ENCODE measurements around the gene VPS25. TPM values are rescaled to one million over a fixed set of nuclear protein-coding genes. Genes with fewer than 3 reads are reported as not detected.

The VPS25 gene
- polyA plus RNA-seq, 3 donors, result 71.3 to 125 (median 104) TPM

DNA sequence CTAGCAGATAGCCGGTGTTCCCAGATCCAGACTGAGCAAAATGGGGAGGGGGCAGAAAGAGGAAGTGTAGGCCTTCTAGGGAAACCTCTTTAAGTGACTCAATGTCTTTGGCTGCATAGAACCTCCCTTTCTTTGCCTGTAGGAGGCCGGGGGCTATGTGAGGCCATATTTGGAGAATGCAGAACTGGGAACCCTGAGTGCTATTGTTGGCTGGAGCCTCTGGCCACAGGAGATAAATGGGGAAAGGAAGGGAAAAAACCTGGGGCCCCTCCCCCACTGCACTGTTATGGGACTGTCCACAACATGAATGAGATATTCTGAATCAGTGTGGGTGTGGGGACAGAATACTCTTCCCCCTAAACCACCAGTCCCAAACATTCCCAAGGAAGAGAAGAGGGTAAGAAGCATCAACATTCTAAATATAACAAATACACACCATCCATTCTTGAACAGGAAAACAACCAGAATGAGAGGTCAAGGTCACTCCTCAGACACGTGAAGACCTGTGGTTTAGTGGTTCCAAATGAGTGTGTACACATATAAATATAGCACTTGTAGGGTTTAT lies 2.4 kb downstream of the VPS25 start:
- H3K27ac ChIP-seq (ENCODE audit: low read depth in 1 of 2, low read length in 2 of 2), result no peak overlapping the region
- TF ChIP-seq, protein P1, sequence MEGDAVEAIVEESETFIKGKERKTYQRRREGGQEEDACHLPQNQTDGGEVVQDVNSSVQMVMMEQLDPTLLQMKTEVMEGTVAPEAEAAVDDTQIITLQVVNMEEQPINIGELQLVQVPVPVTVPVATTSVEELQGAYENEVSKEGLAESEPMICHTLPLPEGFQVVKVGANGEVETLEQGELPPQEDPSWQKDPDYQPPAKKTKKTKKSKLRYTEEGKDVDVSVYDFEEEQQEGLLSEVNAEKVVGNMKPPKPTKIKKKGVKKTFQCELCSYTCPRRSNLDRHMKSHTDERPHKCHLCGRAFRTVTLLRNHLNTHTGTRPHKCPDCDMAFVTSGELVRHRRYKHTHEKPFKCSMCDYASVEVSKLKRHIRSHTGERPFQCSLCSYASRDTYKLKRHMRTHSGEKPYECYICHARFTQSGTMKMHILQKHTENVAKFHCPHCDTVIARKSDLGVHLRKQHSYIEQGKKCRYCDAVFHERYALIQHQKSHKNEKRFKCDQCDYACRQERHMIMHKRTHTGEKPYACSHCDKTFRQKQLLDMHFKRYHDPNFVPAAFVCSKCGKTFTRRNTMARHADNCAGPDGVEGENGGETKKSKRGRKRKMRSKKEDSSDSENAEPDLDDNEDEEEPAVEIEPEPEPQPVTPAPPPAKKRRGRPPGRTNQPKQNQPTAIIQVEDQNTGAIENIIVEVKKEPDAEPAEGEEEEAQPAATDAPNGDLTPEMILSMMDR (IDR thresholded peaks at IDR 0.05), result no peak
- H2AFZ ChIP-seq (ENCODE audit: insufficient read depth, low read depth, low read length, poor library complexity, severe bottlenecking), result no peak overlapping the region
- no peaks in the 10 kb centered on the region for H4K20me1 ChIP-seq (ENCODE audit: insufficient read depth, low read length)
- H3K36me3 Mint-ChIP-seq, result peaks cover 47 to 55% of the 10 kb centered on the region in 2 donors
- intact Hi-C loops (cut with micrococcal nuclease), result no loop called here
- H3K4me2 ChIP-seq (replicated peaks; ENCODE audit: extremely low read depth, low read length, poor library complexity, severe bottlenecking), result no peak overlapping the region
- no peaks in the 10 kb centered on the region for H3K9me3 ChIP-seq (replicated peaks in 1 of 2; ENCODE audit: control insufficient read depth in 1 of 2, insufficient read depth in 1 of 2, low read length in 2 of 2)
- H3K9ac ChIP-seq (ENCODE audit: insufficient read depth, low read length, poor library complexity, severe bottlenecking), result no peak overlapping the region
- H3K4me1 ChIP-seq (ENCODE audit: control insufficient read depth in 1 of 2, insufficient read depth in 2 of 2, low read length in 2 of 2), result peaks cover 11 to 13% of the 10 kb centered on the region in 2 donors
- peaks cover 0 to 3% (median 0%) of the 10 kb centered on the region in 7 donors for H3K9me3 Mint-ChIP-seq
- 90% methylated on average over 2 of the region's 3 CpGs for WGBS (ENCODE audit: insufficient coverage)
- peaks cover 22% of the 10 kb centered on the region for H3K4me1 Mint-ChIP-seq
- H3K79me2 ChIP-seq (ENCODE audit: insufficient read depth, low read length), result peaks cover 9% of the 10 kb centered on the region
- DNase-seq, result peak in 1 of 3 donors; percentile 50
- H3K27ac Mint-ChIP-seq, result no peak overlapping the region
- no peak overlapping the region for H3K4me3 Mint-ChIP-seq
- H3K27me3 Mint-ChIP-seq (ENCODE audit: low read depth in 3 of 3), result peaks cover 11 to 19% (median 13%) of the 10 kb centered on the region in 3 donors
- peaks cover 40 to 48% of the 10 kb centered on the region in 2 donors for H3K36me3 ChIP-seq (replicated peaks in 1 of 2; ENCODE audit: control insufficient read depth in 1 of 2, insufficient read depth in 2 of 2, low read length in 2 of 2)
- H3K4me3 ChIP-seq (replicated peaks in 1 of 3; ENCODE audit: low read depth in 2 of 3, low read length in 3 of 3), result no peak overlapping the region
- H3K27me3 ChIP-seq (ENCODE audit: control insufficient read depth in 2 of 2, insufficient read depth in 2 of 2, low read length in 2 of 2), result peaks cover under 1 to 11% of the 10 kb centered on the region in 2 donors

DNA sequence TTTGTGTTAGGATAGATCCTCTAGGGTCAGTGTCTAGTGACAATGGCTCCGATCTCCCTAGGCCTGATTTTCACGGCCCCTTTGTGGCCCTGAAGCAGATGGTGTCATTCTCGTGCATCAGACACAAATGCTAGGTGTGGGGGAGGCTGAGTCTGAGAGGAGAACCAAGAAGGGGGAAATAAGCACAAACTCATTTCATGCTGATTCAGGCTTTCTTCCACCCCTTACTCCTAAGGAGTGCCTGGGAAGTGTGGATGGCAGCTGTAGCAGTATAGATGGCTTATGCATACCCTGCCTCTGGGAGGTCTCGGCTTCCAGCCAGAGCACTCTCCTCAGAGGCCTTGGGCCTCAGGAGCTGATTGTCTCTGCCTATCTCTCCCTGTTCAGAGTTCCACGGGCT lies 5.3 kb downstream of the VPS25 start:
- H3K4me2 ChIP-seq (replicated peaks; ENCODE audit: extremely low read depth, low read length, poor library complexity, severe bottlenecking), result no peak overlapping the region
- peaks cover 0 to 14% of the 10 kb centered on the region in 2 donors for H3K9me3 ChIP-seq (replicated peaks in 1 of 2; ENCODE audit: control insufficient read depth in 1 of 2, insufficient read depth in 1 of 2, low read length in 2 of 2)
- Mint-ChIP-seq H3K4me1 (peaks cover 29% of the 10 kb centered on the region), H3K27ac (peak overlapping the region in 1 of 7 donors; percentile 33), H3K9me3 (peaks cover 0 to 8% (median 0%) of the 10 kb centered on the region in 7 donors), H3K36me3 (peaks cover 52 to 55% of the 10 kb centered on the region in 2 donors), H3K27me3 (ENCODE audit: low read depth in 3 of 3) (peaks cover 41 to 45% (median 41%) of the 10 kb centered on the region in 3 donors), H3K4me3 (no peak overlapping the region)
- peaks cover 6% of the 10 kb centered on the region for H3K79me2 ChIP-seq (ENCODE audit: insufficient read depth, low read length)
- no peak overlapping the region for H3K4me3 ChIP-seq (replicated peaks in 1 of 3; ENCODE audit: low read depth in 2 of 3, low read length in 3 of 3)
- peaks cover 40 to 48% of the 10 kb centered on the region in 2 donors for H3K36me3 ChIP-seq (replicated peaks in 1 of 2; ENCODE audit: control insufficient read depth in 1 of 2, insufficient read depth in 2 of 2, low read length in 2 of 2)
- H3K27ac ChIP-seq (ENCODE audit: low read depth in 1 of 2, low read length in 2 of 2), result no peak overlapping the region
- H3K4me1 ChIP-seq (ENCODE audit: control insufficient read depth in 1 of 2, insufficient read depth in 2 of 2, low read length in 2 of 2), result peaks cover 8 to 10% of the 10 kb centered on the region in 2 donors
- no peak overlapping the region for H2AFZ ChIP-seq (ENCODE audit: insufficient read depth, low read depth, low read length, poor library complexity, severe bottlenecking)
- DNase-seq, result no peak
- 100% methylated on average over 3 of the region's 5 CpGs for WGBS (ENCODE audit: insufficient coverage)
- H3K9ac ChIP-seq (ENCODE audit: insufficient read depth, low read length, poor library complexity, severe bottlenecking), result no peak overlapping the region
- no peaks in the 10 kb centered on the region for H4K20me1 ChIP-seq (ENCODE audit: insufficient read depth, low read length)
- peaks cover 27 to 40% of the 10 kb centered on the region in 2 donors for H3K27me3 ChIP-seq (ENCODE audit: control insufficient read depth in 2 of 2, insufficient read depth in 2 of 2, low read length in 2 of 2)
- TF ChIP-seq, protein P1 (IDR thresholded peaks at IDR 0.05), result no peak
- intact Hi-C loops (cut with micrococcal nuclease), result no loop called here

Data from CD14-positive monocyte (primary cell).